ENCODE measurements around the gene DGCR6L. TPM values are rescaled to one million over a fixed set of nuclear protein-coding genes. Genes with fewer than 3 reads are reported as not detected.
A peak's percentile ranks its signal among the peaks of the same experiment; 100 is the strongest.
"Not testable (repeated sequence)": the region's sequence is repeated elsewhere in the genome, so short reads cannot be mapped to it uniquely, and the experiment has no call there.

Gene DGCR6L
- total RNA-seq, 1 experiment from 2014 or later: 37.4 TPM

- Histone ChIP-seq H3K9me3 (no peaks in the 10 kb centered on the region), H3K4me1 (peaks cover 6% of the 10 kb centered on the region), H3K36me3 (ENCODE audit: control insufficient read depth, insufficient read depth, low read length) (no peaks in the 10 kb centered on the region), H3K27me3 (replicated peaks; ENCODE audit: control insufficient read depth, insufficient read depth, low read length) (no peaks in the 10 kb centered on the region), H3K4me3 (ENCODE audit: low read depth, low read length) (no peak overlapping the region)
- ChIA-PET POLR2A (no interaction called here), CTCF (no interaction called here)
- Mint-ChIP-seq H3K27me3 (ENCODE audit: insufficient read depth, unreplicated experiment) (no peaks in the 10 kb centered on the region), H3K9me3 (ENCODE audit: unreplicated experiment) (no peaks in the 10 kb centered on the region), H3K36me3 (ENCODE audit: insufficient read depth, unreplicated experiment) (no peaks in the 10 kb centered on the region), H3K27ac (ENCODE audit: unreplicated experiment) (no peak overlapping the region), H3K4me1 (ENCODE audit: low read depth, unreplicated experiment) (peaks cover 5% of the 10 kb centered on the region), H3K4me3 (ENCODE audit: unreplicated experiment) (no peak overlapping the region)
- TF ChIP-seq CTCF (IDR thresholded peaks at IDR 0.05; ENCODE audit: insufficient read depth in 1 of 2, low read depth in 1 of 2, low read length in 1 of 2, severe bottlenecking in 1 of 2, unreplicated experiment in 1 of 2): no peak
- intact Hi-C loops (cut with micrococcal nuclease; ENCODE audit: unreplicated experiment): no loop called here
- DNase-seq: no peak
- no TSS peak for BruUV-seq (replicated peaks)
Observed at GRCh38 chr22:20271114-20271994, 48.5 kb downstream of the DGCR6L start.

- intact Hi-C loops (cut with micrococcal nuclease; ENCODE audit: unreplicated experiment); H3K4me3 ChIP-seq (ENCODE audit: low read depth, low read length); H3K9me3 Mint-ChIP-seq (ENCODE audit: unreplicated experiment); H3K9me3 ChIP-seq; DNase-seq; CTCF ChIA-PET; H3K27me3 ChIP-seq (replicated peaks; ENCODE audit: control insufficient read depth, insufficient read depth, low read length); H3K27me3 Mint-ChIP-seq (ENCODE audit: insufficient read depth, unreplicated experiment); H3K36me3 ChIP-seq (ENCODE audit: control insufficient read depth, insufficient read depth, low read length); H3K4me1 Mint-ChIP-seq (ENCODE audit: low read depth, unreplicated experiment); H3K36me3 Mint-ChIP-seq (ENCODE audit: insufficient read depth, unreplicated experiment); BruUV-seq (replicated peaks); POLR2A ChIA-PET; H3K4me3 Mint-ChIP-seq (ENCODE audit: unreplicated experiment); H3K27ac Mint-ChIP-seq (ENCODE audit: unreplicated experiment); H3K4me1 ChIP-seq: not testable (repeated sequence)
Observed at GRCh38 chr22:20270190-20271113, 49.4 kb downstream of the DGCR6L start.

GRCh38 chr22:20269673-20270072 lies 50.2 kb downstream of the DGCR6L start:
- POLR2A ChIA-PET; H3K9me3 ChIP-seq; BruUV-seq (replicated peaks); H3K36me3 ChIP-seq (ENCODE audit: control insufficient read depth, insufficient read depth, low read length); H3K4me1 Mint-ChIP-seq (ENCODE audit: low read depth, unreplicated experiment); H3K27me3 ChIP-seq (replicated peaks; ENCODE audit: control insufficient read depth, insufficient read depth, low read length); H3K4me1 ChIP-seq; H3K27ac Mint-ChIP-seq (ENCODE audit: unreplicated experiment); H3K36me3 Mint-ChIP-seq (ENCODE audit: insufficient read depth, unreplicated experiment); H3K4me3 ChIP-seq (ENCODE audit: low read depth, low read length); intact Hi-C loops (cut with micrococcal nuclease; ENCODE audit: unreplicated experiment); DNase-seq; H3K27me3 Mint-ChIP-seq (ENCODE audit: insufficient read depth, unreplicated experiment); H3K4me3 Mint-ChIP-seq (ENCODE audit: unreplicated experiment); H3K9me3 Mint-ChIP-seq (ENCODE audit: unreplicated experiment): not testable (repeated sequence)
- CTCF ChIA-PET: interaction anchor here (1.6 kb wide), 1 partner anchor 113 kb away, joined by 3 read pairs; no protein-coding TSS in a partner anchor

GRCh38 chr22:20269201-20269600 lies 50.7 kb downstream of the DGCR6L start:
- POLR2A ChIA-PET; H3K36me3 Mint-ChIP-seq (ENCODE audit: insufficient read depth, unreplicated experiment); H3K4me3 ChIP-seq (ENCODE audit: low read depth, low read length); H3K4me1 ChIP-seq; DNase-seq; H3K36me3 ChIP-seq (ENCODE audit: control insufficient read depth, insufficient read depth, low read length); BruUV-seq (replicated peaks); H3K9me3 Mint-ChIP-seq (ENCODE audit: unreplicated experiment); H3K9me3 ChIP-seq; H3K4me1 Mint-ChIP-seq (ENCODE audit: low read depth, unreplicated experiment); H3K27me3 Mint-ChIP-seq (ENCODE audit: insufficient read depth, unreplicated experiment); intact Hi-C loops (cut with micrococcal nuclease; ENCODE audit: unreplicated experiment); H3K27me3 ChIP-seq (replicated peaks; ENCODE audit: control insufficient read depth, insufficient read depth, low read length): not testable (repeated sequence)
- CTCF ChIA-PET: interaction anchor here (1.6 kb wide), 1 partner anchor 112 kb away, joined by 3 read pairs; no protein-coding TSS in a partner anchor
- H3K4me3 Mint-ChIP-seq (ENCODE audit: unreplicated experiment): peak overlapping the region; percentile 69
- peak overlapping the region; percentile 63 for H3K27ac Mint-ChIP-seq (ENCODE audit: unreplicated experiment)
